HG03354 (cell line): Measurements from ENCODE around the gene FSIP2.

Experiments
- ATAC-seq: cut with Tn5 transposase; IDR thresholded peaks from one replicate; pipeline ENCODE4 v1.9.1; 2021; ENCODE audit warnings: mild to moderate bottlenecking; ENCODE audit not compliant: unreplicated experiment, poor library complexity, severe bottlenecking

The FSIP2 gene

DNA sequence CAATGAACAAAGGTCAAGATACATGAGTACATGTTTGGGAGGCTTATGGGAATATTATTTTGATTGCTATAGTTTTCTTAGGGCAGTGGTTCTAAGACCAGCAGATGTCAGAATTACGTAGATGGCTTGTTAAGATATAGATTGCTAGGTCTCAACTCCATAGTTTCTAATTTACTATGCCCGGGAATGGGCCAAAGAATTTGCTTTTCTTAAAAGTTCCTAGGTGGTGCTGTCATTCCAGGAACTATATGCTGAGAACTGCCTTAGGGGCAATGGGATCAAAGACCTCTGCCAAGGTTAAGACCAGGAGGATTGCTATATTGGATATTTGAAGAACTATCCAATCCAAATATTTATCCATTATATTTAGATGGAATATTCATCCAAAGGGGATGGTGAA, 141.8 kb downstream of the FSIP2 start:
- ATAC-seq: no peak
